Effector memory CD8-positive, alpha-beta T cell (primary cell): ENCODE results near the gene TACC2.
"Not testable (repeated sequence)": the region's sequence is repeated elsewhere in the genome, so short reads cannot be mapped to it uniquely, and the experiment has no call there.

Experiments used
- ATAC-seq: fragments of 150-1000 bp; cut with Tn5 transposase; replicated peaks from 2 replicates; pipeline ENCODE4 v1.10.0; 2021; ENCODE audit warnings: mild to moderate bottlenecking, moderate library complexity
- DNase-seq, 3 experiments: peaks; one replicate each; pipeline ENCODE4 v3.0.0; 2021
- H3K27ac Mint-ChIP-seq, 2 donors: one replicate each; pipeline ENCODE4 v1.8.0; 2022; ENCODE audit warnings: mild to moderate bottlenecking in 2 of 2, mixed read lengths in 2 of 2, moderate library complexity in 2 of 2
- H3K27me3 Mint-ChIP-seq, 2 donors: one replicate each; pipeline ENCODE4 v1.8.0; 2022; ENCODE audit warnings: mixed read lengths in 2 of 2
- H3K36me3 Mint-ChIP-seq: one replicate; pipeline ENCODE4 v1.8.0; 2022; ENCODE audit warnings: mild to moderate bottlenecking, moderate library complexity, mixed read lengths; ENCODE audit not compliant: insufficient read depth
- H3K4me1 Mint-ChIP-seq, 2 donors: one replicate each; pipeline ENCODE4 v1.8.0; 2022; ENCODE audit warnings: low read depth in 2 of 2, mixed read lengths in 2 of 2
- H3K4me3 Mint-ChIP-seq, 2 donors: one replicate each; pipeline ENCODE4 v1.8.0; 2022; ENCODE audit warnings: mild to moderate bottlenecking in 2 of 2, mixed read lengths in 2 of 2, moderate library complexity in 2 of 2
- H3K9me3 Mint-ChIP-seq, 2 donors: one replicate each; pipeline ENCODE4 v1.8.0; 2022; ENCODE audit warnings: mixed read lengths in 2 of 2

TACC2 gene

GRCh38 chr10:121974019-121974534 lies 14.9 kb upstream of the TACC2 start:
- peaks cover 15 to 18% of the 10 kb centered on the region in 2 donors for H3K4me1 Mint-ChIP-seq
- ATAC-seq (no peak), DNase-seq (no peak)
- H3K9me3 Mint-ChIP-seq, result no peaks in the 10 kb centered on the region
- H3K27me3 Mint-ChIP-seq, result no peaks in the 10 kb centered on the region
- peaks cover 32% of the 10 kb centered on the region for H3K36me3 Mint-ChIP-seq
- peak overlapping the region in 1 of 2 donors; percentile 53 for H3K27ac Mint-ChIP-seq
- peak overlapping the region; percentile 77 for H3K4me3 Mint-ChIP-seq

- Mint-ChIP-seq H3K27ac (peak within 1 kb of the TSS in 1 of 2 donors; percentile 53), H3K36me3 (peaks cover 27% of the 10 kb centered on the region), H3K27me3 (no peaks in the 10 kb centered on the region), H3K9me3 (no peaks in the 10 kb centered on the region), H3K4me3 (peak within 1 kb of the TSS; percentile 77), H3K4me1 (peaks cover 15 to 18% of the 10 kb centered on the region in 2 donors)
- peak; percentile 81 for ATAC-seq
- DNase-seq, result peak; percentile 52 to 62 (median 61)
Measured at GRCh38 chr10:121974535-121975294, 14.2 kb upstream of the TACC2 start, which contains the start of gene NSMCE4A. NSMCE4A (minus strand) TSS chr10:121975217; CDS start chr10:121975165, 52 bp downstream.

- H3K27me3 Mint-ChIP-seq, result no peaks in the 10 kb centered on the region
- DNase-seq (no peak), ATAC-seq (no peak)
- peaks cover 19% of the 10 kb centered on the region for H3K36me3 Mint-ChIP-seq
- H3K4me3 Mint-ChIP-seq, result peak overlapping the region; percentile 77
- H3K4me1 Mint-ChIP-seq, result peaks cover 15 to 18% of the 10 kb centered on the region in 2 donors
- no peaks in the 10 kb centered on the region for H3K9me3 Mint-ChIP-seq
- no peak overlapping the region for H3K27ac Mint-ChIP-seq
Measured at GRCh38 chr10:121975295-121976086, 13.5 kb upstream of the TACC2 start.

- Mint-ChIP-seq H3K9me3 (no peaks in the 10 kb centered on the region), H3K27ac (no peak overlapping the region), H3K27me3 (no peaks in the 10 kb centered on the region), H3K4me1 (peaks cover 15 to 17% of the 10 kb centered on the region in 2 donors), H3K4me3 (no peak overlapping the region), H3K36me3 (peaks cover 8% of the 10 kb centered on the region)
- ATAC-seq, result no peak
- DNase-seq, result no peak
Measured at GRCh38 chr10:121976607-121977006, 12.4 kb upstream of the TACC2 start.

- DNase-seq, result no peak
- no peaks in the 10 kb centered on the region for H3K9me3 Mint-ChIP-seq
Measured at GRCh38 chr10:121978511-121978910, 10.5 kb upstream of the TACC2 start.

GRCh38 chr10:121981346-121981745 lies 7.6 kb upstream of the TACC2 start:
- H3K9me3 Mint-ChIP-seq, result peaks cover 4 to 8% of the 10 kb centered on the region in 2 donors

More at GRCh38 chr10:121978511-121978910, 10.5 kb upstream of the TACC2 start:
- H3K4me3 Mint-ChIP-seq, result no peak overlapping the region
- H3K4me1 Mint-ChIP-seq, result peaks cover 5 to 7% of the 10 kb centered on the region in 2 donors
- ATAC-seq, result no peak
- H3K36me3 Mint-ChIP-seq, result peaks cover under 1% of the 10 kb centered on the region
- H3K27me3 Mint-ChIP-seq, result no peaks in the 10 kb centered on the region
- no peak overlapping the region for H3K27ac Mint-ChIP-seq

GRCh38 chr10:121983852-121984251 lies 5.1 kb upstream of the TACC2 start:
- H3K27me3 Mint-ChIP-seq, result peaks cover 28 to 32% of the 10 kb centered on the region in 2 donors
- no peak for ATAC-seq
- H3K27ac Mint-ChIP-seq, result no peak overlapping the region
- H3K4me1 Mint-ChIP-seq, result no peaks in the 10 kb centered on the region
- DNase-seq, result no peak
- no peak overlapping the region for H3K4me3 Mint-ChIP-seq
- H3K36me3 Mint-ChIP-seq, result no peaks in the 10 kb centered on the region
- peaks cover 4 to 8% of the 10 kb centered on the region in 2 donors for H3K9me3 Mint-ChIP-seq

More at GRCh38 chr10:121981346-121981745, 7.6 kb upstream of the TACC2 start:
- H3K27me3 Mint-ChIP-seq, result peaks cover 7 to 8% of the 10 kb centered on the region in 2 donors
- H3K4me3 Mint-ChIP-seq, result no peak overlapping the region
- no peaks in the 10 kb centered on the region for H3K4me1 Mint-ChIP-seq
- ATAC-seq (no peak), DNase-seq (no peak)
- H3K27ac Mint-ChIP-seq, result no peak overlapping the region
- no peaks in the 10 kb centered on the region for H3K36me3 Mint-ChIP-seq

- DNase-seq (no peak), ATAC-seq (no peak)
- peaks cover 28 to 37% of the 10 kb centered on the region in 2 donors for H3K27me3 Mint-ChIP-seq
- no peak overlapping the region for H3K27ac Mint-ChIP-seq
- H3K4me1 Mint-ChIP-seq, result no peaks in the 10 kb centered on the region
- peaks cover 4 to 8% of the 10 kb centered on the region in 2 donors for H3K9me3 Mint-ChIP-seq
- H3K4me3 Mint-ChIP-seq, result no peak overlapping the region
- H3K36me3 Mint-ChIP-seq, result no peaks in the 10 kb centered on the region
Measured at GRCh38 chr10:121984463-121984862, 4.5 kb upstream of the TACC2 start.

- Mint-ChIP-seq H3K27ac (no peak overlapping the region), H3K9me3 (no peaks in the 10 kb centered on the region), H3K4me3 (peak overlapping the region; percentile 13 to 23), H3K36me3 (no peaks in the 10 kb centered on the region), H3K27me3 (peaks cover 46 to 69% of the 10 kb centered on the region in 2 donors), H3K4me1 (peaks cover 0 to 3% of the 10 kb centered on the region in 2 donors)
- ATAC-seq, result no peak
- DNase-seq, result no peak
Measured at GRCh38 chr10:121990015-121990677, 1.2 kb downstream of the TACC2 start.

GRCh38 chr10:121991727-121992126 lies 2.8 kb downstream of the TACC2 start:
- not testable (repeated sequence) for H3K36me3 Mint-ChIP-seq, H3K4me3 Mint-ChIP-seq, DNase-seq, ATAC-seq, H3K9me3 Mint-ChIP-seq, H3K27ac Mint-ChIP-seq, H3K4me1 Mint-ChIP-seq
- peaks cover 51 to 78% of the 10 kb centered on the region in 2 donors for H3K27me3 Mint-ChIP-seq

- no peak overlapping the region for H3K27ac Mint-ChIP-seq
- H3K4me1 Mint-ChIP-seq, result peaks cover 0 to 3% of the 10 kb centered on the region in 2 donors
- no peaks in the 10 kb centered on the region for H3K9me3 Mint-ChIP-seq
- DNase-seq (no peak), ATAC-seq (no peak)
- H3K27me3 Mint-ChIP-seq, result peaks cover 44 to 69% of the 10 kb centered on the region in 2 donors
- H3K4me3 Mint-ChIP-seq, result no peak overlapping the region
- no peaks in the 10 kb centered on the region for H3K36me3 Mint-ChIP-seq
Measured at GRCh38 chr10:121994429-121994941, 5.5 kb downstream of the TACC2 start.

- H3K4me1 Mint-ChIP-seq, result no peaks in the 10 kb centered on the region
Measured at GRCh38 chr10:121998462-121998861, 9.5 kb downstream of the TACC2 start.

GRCh38 chr10:121999301-121999700 lies 10.3 kb downstream of the TACC2 start:
- DNase-seq (no peak), ATAC-seq (no peak)
- Mint-ChIP-seq H3K27me3 (peaks cover 29 to 39% of the 10 kb centered on the region in 2 donors), H3K27ac (no peak overlapping the region), H3K4me1 (no peaks in the 10 kb centered on the region), H3K4me3 (no peak overlapping the region), H3K36me3 (no peaks in the 10 kb centered on the region), H3K9me3 (peaks cover 5 to 13% of the 10 kb centered on the region in 2 donors)

More at GRCh38 chr10:121998462-121998861, 9.5 kb downstream of the TACC2 start:
- H3K27ac Mint-ChIP-seq, result no peak overlapping the region
- no peak overlapping the region for H3K4me3 Mint-ChIP-seq
- no peaks in the 10 kb centered on the region for H3K36me3 Mint-ChIP-seq
- peaks cover 37 to 48% of the 10 kb centered on the region in 2 donors for H3K27me3 Mint-ChIP-seq
- DNase-seq (no peak), ATAC-seq (no peak)
- peaks cover 5 to 13% of the 10 kb centered on the region in 2 donors for H3K9me3 Mint-ChIP-seq
